Thyroid gland (tissue), 4 donors: ENCODE results near the gene CAMK1G. TPM values are rescaled to one million over a fixed set of nuclear protein-coding genes. Genes with fewer than 3 reads are reported as not detected.

ENCODE experiments used
- DNase-seq, 2 donors: peaks; one replicate each; pipeline ENCODE4 v3.0.0-alpha.2; 2019
- H3K27ac ChIP-seq, 3 donors: fragments of 200-600 bp; sonication (generic); 1 replicate in 2 of 3; 2 replicates in 1 of 3; pipeline ENCODE4 v1.5.1; 2016 to 2019; ENCODE audit warnings: mild to moderate bottlenecking in 1 of 3, moderate library complexity in 1 of 3
- H3K27me3 ChIP-seq: fragments of 200-600 bp; sonication (generic); one replicate; pipeline ENCODE4 v1.5.1; 2019
- H3K36me3 ChIP-seq, 2 donors: fragments of 200-600 bp; sonication (generic); one replicate each; pipeline ENCODE4 v1.5.1; 2016 to 2019
- H3K4me1 ChIP-seq, 2 donors: fragments of 200-600 bp; sonication (generic); one replicate each; pipeline ENCODE4 v1.5.1; 2017 to 2019
- H3K4me3 ChIP-seq, 3 donors: fragments of 200-600 bp; sonication (generic); replicated peaks in 1 of 3; 1 replicate in 2 of 3; 2 replicates in 1 of 3; pipeline ENCODE4 v1.5.1; 2016; ENCODE audit warnings: mild to moderate bottlenecking in 1 of 3
- H3K9me3 ChIP-seq: fragments of 200-600 bp; sonication (generic); one replicate; pipeline ENCODE4 v1.5.1; 2017
- POLR2A ChIP-seq, 2 donors: fragments of 450-650 bp; IDR thresholded peaks; one replicate each; pipeline ENCODE4 v1.6.1; 2017; ENCODE audit warnings: antibody characterized with exemption in 2 of 2, mild to moderate bottlenecking in 2 of 2, moderate library complexity in 1 of 2
- WGBS, 2 donors: methylation state at CpG; one replicate each; pipeline ENCODE4 v1.1.5; 2017; 5-methylcytosine and 5-hydroxymethylcytosine counted together
- intact Hi-C: fragments of 100-400 bp; cut with DNase I; formaldehyde crosslinking; loops from one replicate; pipeline ENCODE4 v1.15.1; 2023
- total RNA-seq, 4 donors: library from RNA; depleted of rRNA; stranded (reverse); fragments of >200 nt; gene quantifications; one replicate each; pipeline ENCODE4 v1.2.3, GENCODE V29; 2016
- TF ChIP-seq, protein P1 (sequence below), 6 experiments: fragments of 200-600 bp in 3 of 6; fragments of 450-650 bp in 3 of 6; sonication (generic) in 3 of 6; IDR thresholded peaks; one replicate each; pipeline ENCODE4 v1.5.1; 2016 to 2019; ENCODE audit warnings: antibody characterized with exemption in 6 of 6, mild to moderate bottlenecking in 2 of 6, inconsistent platforms in 1 of 6, moderate library complexity in 1 of 6

The CAMK1G gene
- total RNA-seq, 4 donors from 2014 or later = not detected

DNA sequence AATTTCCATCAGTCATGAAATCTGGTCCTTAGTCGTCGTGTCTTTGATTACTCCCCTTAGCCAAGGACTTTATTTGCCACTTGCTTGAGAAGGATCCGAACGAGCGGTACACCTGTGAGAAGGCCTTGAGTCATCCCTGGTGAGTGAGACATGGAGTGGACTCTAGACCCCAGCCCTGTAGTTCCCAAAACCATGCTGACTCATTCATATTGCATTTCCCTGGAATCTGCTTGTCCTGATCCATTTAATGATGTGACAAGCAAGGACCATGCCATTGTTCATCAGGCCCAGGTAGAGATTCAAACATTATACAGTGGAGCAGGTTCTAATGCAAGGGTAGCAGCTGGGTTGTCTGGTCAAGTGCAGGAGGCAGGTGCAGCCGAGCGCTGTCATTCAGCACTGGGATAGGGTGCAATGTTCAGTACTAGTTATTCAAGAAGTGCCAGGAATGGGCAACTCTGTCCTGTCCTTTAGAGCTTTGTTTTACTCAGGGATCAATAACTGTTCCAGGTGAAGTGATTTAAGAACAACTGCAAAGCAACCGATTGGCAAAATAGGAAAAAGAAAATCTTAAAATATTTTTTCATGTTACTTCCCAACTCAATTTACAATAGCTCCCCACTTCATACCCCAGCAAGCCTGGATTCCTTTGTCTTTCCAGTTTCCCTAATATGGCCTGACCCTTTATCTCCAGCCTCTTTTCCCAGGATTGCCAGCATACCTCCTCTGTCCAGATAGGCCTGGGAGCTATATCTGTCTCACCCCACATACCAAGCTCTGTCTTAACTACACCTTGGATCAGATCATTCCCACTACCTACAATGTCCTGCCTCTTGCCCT is 26.5 kb downstream of the CAMK1G start:
- Histone ChIP-seq H3K9me3 (no peaks in the 10 kb centered on the region), H3K36me3 (no peaks in the 10 kb centered on the region), H3K4me3 (no peak overlapping the region), H3K27me3 (no peaks in the 10 kb centered on the region), H3K27ac (no peak overlapping the region), H3K4me1 (no peaks in the 10 kb centered on the region)
- intact Hi-C loops = loop anchor here (10.0 kb wide), 1 partner anchor 85 kb away; no protein-coding TSS in a partner anchor
- no peak for DNase-seq
- 93 to 94% methylated on average over 8 of the region's 8 CpGs for WGBS, 2 donors
- TF ChIP-seq, protein P1, sequence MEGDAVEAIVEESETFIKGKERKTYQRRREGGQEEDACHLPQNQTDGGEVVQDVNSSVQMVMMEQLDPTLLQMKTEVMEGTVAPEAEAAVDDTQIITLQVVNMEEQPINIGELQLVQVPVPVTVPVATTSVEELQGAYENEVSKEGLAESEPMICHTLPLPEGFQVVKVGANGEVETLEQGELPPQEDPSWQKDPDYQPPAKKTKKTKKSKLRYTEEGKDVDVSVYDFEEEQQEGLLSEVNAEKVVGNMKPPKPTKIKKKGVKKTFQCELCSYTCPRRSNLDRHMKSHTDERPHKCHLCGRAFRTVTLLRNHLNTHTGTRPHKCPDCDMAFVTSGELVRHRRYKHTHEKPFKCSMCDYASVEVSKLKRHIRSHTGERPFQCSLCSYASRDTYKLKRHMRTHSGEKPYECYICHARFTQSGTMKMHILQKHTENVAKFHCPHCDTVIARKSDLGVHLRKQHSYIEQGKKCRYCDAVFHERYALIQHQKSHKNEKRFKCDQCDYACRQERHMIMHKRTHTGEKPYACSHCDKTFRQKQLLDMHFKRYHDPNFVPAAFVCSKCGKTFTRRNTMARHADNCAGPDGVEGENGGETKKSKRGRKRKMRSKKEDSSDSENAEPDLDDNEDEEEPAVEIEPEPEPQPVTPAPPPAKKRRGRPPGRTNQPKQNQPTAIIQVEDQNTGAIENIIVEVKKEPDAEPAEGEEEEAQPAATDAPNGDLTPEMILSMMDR (IDR thresholded peaks at IDR 0.05) = no peak
- no peak for TF ChIP-seq POLR2A (IDR thresholded peaks at IDR 0.05)

DNA sequence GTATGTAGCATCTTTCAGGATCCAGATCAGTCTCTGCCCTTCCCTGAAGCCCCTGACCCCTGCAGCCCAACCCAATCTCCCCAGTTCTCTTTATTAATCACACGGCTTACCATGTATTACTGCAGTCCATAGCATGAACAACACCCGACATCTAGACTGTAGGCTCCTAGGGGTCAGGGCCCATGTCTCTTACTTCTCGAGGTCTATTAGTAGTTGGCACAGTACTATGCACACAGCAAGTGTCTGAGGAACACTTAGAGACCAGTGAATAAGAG is 27.1 kb downstream of the CAMK1G start:
- Histone ChIP-seq H3K27me3 (no peaks in the 10 kb centered on the region), H3K9me3 (no peaks in the 10 kb centered on the region), H3K27ac (no peak overlapping the region), H3K4me3 (no peak overlapping the region), H3K4me1 (no peaks in the 10 kb centered on the region), H3K36me3 (no peaks in the 10 kb centered on the region)
- intact Hi-C loops = no loop called here
- no peak for DNase-seq
- TF ChIP-seq POLR2A (IDR thresholded peaks at IDR 0.05) = no peak
- TF ChIP-seq, protein P1 (IDR thresholded peaks at IDR 0.05) = no peak
- WGBS, 2 donors = 93 to 95% methylated on average over 3 of the region's 3 CpGs

DNA sequence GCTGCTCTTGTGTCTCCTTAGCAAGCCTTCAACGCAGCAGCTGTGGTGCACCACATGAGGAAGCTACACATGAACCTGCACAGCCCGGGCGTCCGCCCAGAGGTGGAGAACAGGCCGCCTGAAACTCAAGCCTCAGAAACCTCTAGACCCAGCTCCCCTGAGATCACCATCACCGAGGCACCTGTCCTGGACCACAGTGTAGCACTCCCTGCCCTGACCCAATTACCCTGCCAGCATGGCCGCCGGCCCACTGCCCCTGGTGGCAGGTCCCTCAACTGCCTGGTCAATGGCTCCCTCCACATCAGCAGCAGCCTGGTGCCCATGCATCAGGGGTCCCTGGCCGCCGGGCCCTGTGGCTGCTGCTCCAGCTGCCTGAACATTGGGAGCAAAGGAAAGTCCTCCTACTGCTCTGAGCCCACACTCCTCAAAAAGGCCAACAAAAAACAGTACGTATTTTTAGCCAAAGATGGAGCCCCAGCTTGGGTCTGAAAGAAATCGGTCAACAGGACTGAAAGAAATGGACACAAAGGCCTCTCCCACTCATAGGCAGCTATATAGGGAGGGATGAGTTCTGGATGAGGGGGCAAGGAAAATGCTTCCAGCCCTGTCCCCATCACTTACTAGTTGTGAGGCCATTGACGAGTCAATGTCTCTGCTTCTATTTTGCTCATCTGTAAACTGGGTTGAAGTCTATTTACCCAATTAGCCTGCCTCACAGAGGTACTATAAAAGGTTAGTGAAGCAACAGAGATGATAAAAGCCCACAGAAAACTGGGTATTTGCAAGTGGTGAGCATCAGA is 28.5 kb downstream of the CAMK1G start:
- H3K36me3 ChIP-seq = no peaks in the 10 kb centered on the region
- H3K27me3 ChIP-seq = no peaks in the 10 kb centered on the region
- no peaks in the 10 kb centered on the region for H3K4me1 ChIP-seq
- 86 to 91% methylated on average over 7 to 13 of the region's 13 CpGs for WGBS, 2 donors
- H3K27ac ChIP-seq = no peak overlapping the region
- H3K9me3 ChIP-seq = no peaks in the 10 kb centered on the region
- intact Hi-C loops = no loop called here
- H3K4me3 ChIP-seq = no peak overlapping the region
- DNase-seq = no peak
- TF ChIP-seq POLR2A (IDR thresholded peaks at IDR 0.05) = no peak
- TF ChIP-seq, protein P1 (IDR thresholded peaks at IDR 0.05) = no peak

DNA sequence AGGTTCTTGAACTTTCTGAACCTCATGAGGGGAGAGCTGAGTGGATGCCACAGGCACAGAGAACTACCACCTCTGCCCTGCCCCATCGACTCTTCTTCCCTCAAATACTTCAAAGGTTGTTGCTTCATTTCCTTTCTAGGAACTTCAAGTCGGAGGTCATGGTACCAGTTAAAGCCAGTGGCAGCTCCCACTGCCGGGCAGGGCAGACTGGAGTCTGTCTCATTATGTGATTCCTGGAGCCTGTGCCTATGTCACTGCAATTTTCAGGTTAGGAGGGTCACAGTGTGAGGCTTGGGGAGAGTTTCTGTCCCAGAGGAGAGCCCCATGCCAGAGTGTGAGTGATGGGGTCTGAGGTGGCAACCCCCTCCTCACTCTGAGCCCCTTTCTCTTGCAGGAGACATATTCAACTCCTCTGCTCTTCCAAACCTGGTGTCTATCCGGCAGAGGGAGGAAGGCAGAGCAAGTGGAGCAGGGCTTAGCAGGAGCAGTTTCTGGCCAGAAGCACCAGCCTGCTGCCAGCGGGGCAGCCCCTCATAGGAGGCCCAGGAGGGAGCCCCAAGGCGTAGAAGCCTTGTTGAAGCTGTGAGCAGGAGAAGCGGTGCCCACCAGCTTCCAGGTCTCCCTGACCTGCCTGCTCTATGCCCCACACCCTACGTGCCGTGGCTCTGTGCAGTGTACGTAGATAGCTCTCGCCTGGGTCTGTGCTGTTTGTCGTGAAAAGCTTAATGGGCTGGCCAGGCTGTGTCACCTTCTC is 29.3 kb downstream of the CAMK1G start:
- DNase-seq = no peak
- intact Hi-C loops = no loop called here
- Histone ChIP-seq H3K4me1 (peaks cover 5 to 6% of the 10 kb centered on the region in 2 donors), H3K27ac (no peak overlapping the region), H3K36me3 (no peaks in the 10 kb centered on the region), H3K9me3 (no peaks in the 10 kb centered on the region), H3K27me3 (no peaks in the 10 kb centered on the region), H3K4me3 (no peak overlapping the region)
- no peak for TF ChIP-seq POLR2A (IDR thresholded peaks at IDR 0.05)
- TF ChIP-seq, protein P1 (IDR thresholded peaks at IDR 0.05) = no peak
- 85 to 87% methylated on average over 10 to 12 of the region's 12 CpGs for WGBS, 2 donors
